Thoracic aorta (tissue), 2 donors: ENCODE results near the gene EAF2. TPM values are rescaled to one million over a fixed set of nuclear protein-coding genes. Genes with fewer than 3 reads are reported as not detected.

ENCODE experiments used
- ATAC-seq: fragments of 150-250 bp; one replicate; pipeline ENCODE4 v1.8.0; 2017; ENCODE audit warnings: low read depth; ENCODE audit not compliant: insufficient number of reproducible peaks, low FRiP score
- DNase-seq: peaks from one replicate; pipeline ENCODE4 v3.0.0-alpha.2; 2020; ENCODE audit warnings: low spot score
- H3K27ac ChIP-seq, 2 donors: fragments of 200-600 bp; sonication (generic); 1 replicate in 1 of 2; 2 replicates in 1 of 2; pipeline ENCODE4 v1.5.1; 2016; ENCODE audit warnings: mild to moderate bottlenecking in 2 of 2, moderate library complexity in 2 of 2
- H3K27me3 ChIP-seq: fragments of 200-600 bp; sonication (generic); replicated peaks from 2 replicates; pipeline ENCODE4 v1.6.0; 2016; ENCODE audit warnings: mild to moderate bottlenecking; ENCODE audit not compliant: insufficient read depth
- H3K36me3 ChIP-seq: fragments of 200-600 bp; sonication (generic); one replicate; pipeline ENCODE4 v1.5.1; 2016
- H3K4me1 ChIP-seq, 2 donors: fragments of 200-600 bp; sonication (generic); 1 replicate in 1 of 2; 2 replicates in 1 of 2; pipeline versions ENCODE4 v1.5.1 to v1.6.0; 2016; ENCODE audit warnings: low read depth in 2 of 2, mild to moderate bottlenecking in 1 of 2; ENCODE audit not compliant: control insufficient read depth in 1 of 2
- H3K4me3 ChIP-seq: fragments of 200-600 bp; sonication (generic); 2 replicates; pipeline ENCODE4 v1.5.1; 2016; ENCODE audit warnings: mild to moderate bottlenecking
- H3K9me3 ChIP-seq: fragments of 200-600 bp; sonication (generic); 2 replicates; pipeline ENCODE4 v1.5.1; 2016
- CTCF ChIP-seq: fragments of 200-600 bp; sonication (generic); IDR thresholded peaks from one replicate; pipeline ENCODE4 v1.5.1; 2019; ENCODE audit warnings: antibody characterized with exemption
- total RNA-seq, 2 donors: library from RNA; depleted of rRNA; stranded (reverse); fragments of >200 nt; gene quantifications; one replicate each; pipeline versions ENCODE4 v1.1.0 to v1.2.3, GENCODE V29; 2016

EAF2 gene
- total RNA-seq, 2 donors from 2014 or later = 3.7 to 5.1 TPM

- Histone ChIP-seq H3K27ac (no peak overlapping the region), H3K36me3 (peaks cover 3% of the 10 kb centered on the region), H3K27me3 (no peaks in the 10 kb centered on the region), H3K9me3 (no peaks in the 10 kb centered on the region), H3K4me3 (peak overlapping the region; percentile 88), H3K4me1 (peaks cover 4 to 23% of the 10 kb centered on the region in 2 donors)
- no peak for TF ChIP-seq CTCF
- ATAC-seq (no peak), DNase-seq (no peak)
Measured at GRCh38 chr3:121836064-121836463, 1.1 kb downstream of the EAF2 start.

GRCh38 chr3:121836481-121836880 lies 1.5 kb downstream of the EAF2 start:
- H3K4me1 ChIP-seq = peaks cover 4 to 23% of the 10 kb centered on the region in 2 donors
- peak overlapping the region; percentile 88 for H3K4me3 ChIP-seq
- no peaks in the 10 kb centered on the region for H3K9me3 ChIP-seq
- ATAC-seq (no peak), DNase-seq (no peak)
- H3K27me3 ChIP-seq = no peaks in the 10 kb centered on the region
- H3K36me3 ChIP-seq = peaks cover 3% of the 10 kb centered on the region
- TF ChIP-seq CTCF = no peak
- H3K27ac ChIP-seq = no peak overlapping the region

GRCh38 chr3:121839962-121840361 lies 5.0 kb downstream of the EAF2 start:
- peaks cover 0 to 8% of the 10 kb centered on the region in 2 donors for H3K4me1 ChIP-seq
- DNase-seq (no peak), ATAC-seq (no peak)
- H3K27ac ChIP-seq = no peak overlapping the region
- no peak for TF ChIP-seq CTCF
- H3K27me3 ChIP-seq = no peaks in the 10 kb centered on the region
- H3K4me3 ChIP-seq = no peak overlapping the region
- no peaks in the 10 kb centered on the region for H3K9me3 ChIP-seq
- no peaks in the 10 kb centered on the region for H3K36me3 ChIP-seq

GRCh38 chr3:121844892-121845291 lies 9.9 kb downstream of the EAF2 start:
- TF ChIP-seq CTCF = no peak
- Histone ChIP-seq H3K36me3 (no peaks in the 10 kb centered on the region), H3K27ac (no peak overlapping the region)

GRCh38 chr3:121852256-121852655 lies 17.2 kb downstream of the EAF2 start:
- H3K27ac ChIP-seq = no peak overlapping the region
- H3K4me1 ChIP-seq = no peaks in the 10 kb centered on the region
- ATAC-seq = no peak
- H3K4me3 ChIP-seq = no peak overlapping the region
- no peaks in the 10 kb centered on the region for H3K27me3 ChIP-seq
- DNase-seq = no peak
- TF ChIP-seq CTCF = no peak
- no peaks in the 10 kb centered on the region for H3K36me3 ChIP-seq
- no peaks in the 10 kb centered on the region for H3K9me3 ChIP-seq

More at GRCh38 chr3:121844892-121845291, 9.9 kb downstream of the EAF2 start:
- ATAC-seq (no peak), DNase-seq (no peak)
- Histone ChIP-seq H3K4me1 (no peaks in the 10 kb centered on the region), H3K9me3 (no peaks in the 10 kb centered on the region), H3K4me3 (no peak overlapping the region), H3K27me3 (no peaks in the 10 kb centered on the region)
